Fibroblast of villous mesenchyme (primary cell): ENCODE data around the gene NUFIP2. TPM values are rescaled to one million over a fixed set of nuclear protein-coding genes. Genes with fewer than 3 reads are reported as not detected.

ENCODE experiments used
- DNase-seq: peaks from one replicate; pipeline ENCODE4 v3.0.0-alpha.2; 2010; ENCODE audit warnings: low read depth
- H3K4me3 ChIP-seq: 2 replicates; pipeline ENCODE4 v1.5.1; 2011; ENCODE audit warnings: low read depth, mild to moderate bottlenecking, low read length
- total RNA-seq: library from RNA; depleted of rRNA; stranded (reverse); fragments of >200 nt; gene quantifications from 2 replicates; pipeline ENCODE4 v1.2.3, GENCODE V29; 2012
- TF ChIP-seq, protein P1 (sequence below): IDR thresholded peaks from 2 replicates; pipeline ENCODE4 v1.5.1; 2012; ENCODE audit warnings: low read depth, mild to moderate bottlenecking, low read length; ENCODE audit not compliant: insufficient read depth

NUFIP2 gene
- total RNA-seq, 1 donor = 67.4 TPM

- TF ChIP-seq, protein P1, sequence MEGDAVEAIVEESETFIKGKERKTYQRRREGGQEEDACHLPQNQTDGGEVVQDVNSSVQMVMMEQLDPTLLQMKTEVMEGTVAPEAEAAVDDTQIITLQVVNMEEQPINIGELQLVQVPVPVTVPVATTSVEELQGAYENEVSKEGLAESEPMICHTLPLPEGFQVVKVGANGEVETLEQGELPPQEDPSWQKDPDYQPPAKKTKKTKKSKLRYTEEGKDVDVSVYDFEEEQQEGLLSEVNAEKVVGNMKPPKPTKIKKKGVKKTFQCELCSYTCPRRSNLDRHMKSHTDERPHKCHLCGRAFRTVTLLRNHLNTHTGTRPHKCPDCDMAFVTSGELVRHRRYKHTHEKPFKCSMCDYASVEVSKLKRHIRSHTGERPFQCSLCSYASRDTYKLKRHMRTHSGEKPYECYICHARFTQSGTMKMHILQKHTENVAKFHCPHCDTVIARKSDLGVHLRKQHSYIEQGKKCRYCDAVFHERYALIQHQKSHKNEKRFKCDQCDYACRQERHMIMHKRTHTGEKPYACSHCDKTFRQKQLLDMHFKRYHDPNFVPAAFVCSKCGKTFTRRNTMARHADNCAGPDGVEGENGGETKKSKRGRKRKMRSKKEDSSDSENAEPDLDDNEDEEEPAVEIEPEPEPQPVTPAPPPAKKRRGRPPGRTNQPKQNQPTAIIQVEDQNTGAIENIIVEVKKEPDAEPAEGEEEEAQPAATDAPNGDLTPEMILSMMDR = no peak
- no peak overlapping the region for H3K4me3 ChIP-seq
- DNase-seq = no peak
Measured at GRCh38 chr17:29255926-29256522, 37.9 kb downstream of the NUFIP2 start.

- DNase-seq = no peak
- TF ChIP-seq, protein P1 = no peak
- no peak overlapping the region for H3K4me3 ChIP-seq
Measured at GRCh38 chr17:29253037-29253436, 40.9 kb downstream of the NUFIP2 start.

DNA sequence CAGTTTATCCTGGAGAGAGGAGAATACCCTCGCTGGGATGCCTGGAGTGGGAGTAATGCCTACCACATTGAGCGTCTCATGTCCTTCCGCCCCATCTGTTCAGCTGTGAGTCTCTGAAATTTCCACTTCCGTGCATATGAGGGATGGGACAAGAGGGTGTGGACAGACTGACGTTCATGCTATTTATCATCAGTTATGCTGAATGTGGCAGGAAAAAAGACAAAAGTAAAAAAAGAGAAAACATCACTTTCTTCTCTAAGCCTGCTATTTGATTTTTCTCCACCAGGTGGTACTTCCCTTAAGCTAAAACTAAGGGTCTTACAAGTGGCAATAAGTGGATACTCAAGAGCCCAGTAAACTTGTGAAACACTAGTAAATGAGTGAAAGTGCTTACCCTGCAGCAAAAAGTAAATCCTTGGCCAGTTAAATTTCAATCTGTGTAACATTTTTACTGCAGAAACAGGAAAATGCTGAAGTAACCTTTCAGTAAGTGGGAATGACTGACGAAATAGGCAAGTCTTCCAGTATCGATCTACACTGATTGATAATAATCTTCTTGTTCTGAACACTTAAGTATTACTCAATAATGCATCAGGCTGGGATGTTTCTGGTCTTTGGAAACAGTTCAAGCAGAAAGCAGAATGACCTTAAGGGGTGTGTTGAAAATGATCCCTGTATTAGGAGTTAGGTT lies 41.7 kb downstream of the NUFIP2 start:
- peak; percentile 76 for DNase-seq
- no peak overlapping the region for H3K4me3 ChIP-seq
- TF ChIP-seq, protein P1 = peak; percentile 59

DNA sequence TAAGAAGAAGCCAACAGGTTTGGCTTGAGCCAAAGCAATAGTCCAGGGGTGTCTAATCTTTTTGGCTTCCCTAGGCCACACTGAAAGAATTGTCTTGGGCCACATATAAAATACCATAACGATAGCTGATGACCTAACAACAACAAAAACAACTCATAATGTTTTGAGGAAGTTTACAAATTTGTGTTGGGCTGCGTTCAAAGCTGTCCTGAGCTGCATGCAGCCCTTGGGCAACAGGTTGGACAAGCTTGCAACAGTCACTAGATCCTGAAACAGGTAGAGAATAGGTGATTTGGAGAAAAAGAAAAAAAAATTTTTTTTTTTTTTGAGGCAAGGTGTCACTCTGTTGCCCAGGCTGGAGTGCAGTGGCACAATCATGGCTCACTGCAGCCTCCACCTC lies 42.8 kb downstream of the NUFIP2 start:
- TF ChIP-seq, protein P1 = no peak
- no peak for DNase-seq
- H3K4me3 ChIP-seq = no peak overlapping the region

DNA sequence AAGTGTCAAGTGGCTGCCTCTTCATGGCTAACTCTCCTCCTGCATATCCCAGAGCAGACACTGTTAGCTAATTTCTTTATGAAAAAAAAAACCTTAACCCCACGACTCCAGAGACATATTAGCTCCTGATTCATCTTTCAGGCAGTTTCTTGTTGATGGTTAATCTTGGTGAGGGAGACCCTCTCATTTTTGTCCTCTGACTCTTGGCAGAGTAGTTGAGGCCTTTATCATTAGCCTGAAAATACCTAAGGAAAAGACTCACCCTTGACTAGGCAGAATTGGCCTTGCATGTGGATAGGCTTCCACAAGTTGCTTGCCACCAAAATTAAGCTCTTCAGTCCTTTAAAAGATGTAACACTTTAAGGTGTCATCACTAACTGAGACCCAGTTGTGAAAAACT lies 43.3 kb downstream of the NUFIP2 start:
- TF ChIP-seq, protein P1 = no peak
- H3K4me3 ChIP-seq = no peak overlapping the region
- DNase-seq = no peak

- no peak overlapping the region for H3K4me3 ChIP-seq
- DNase-seq = no peak
- TF ChIP-seq, protein P1 = no peak
Measured at GRCh38 chr17:29248845-29249244, 45.1 kb downstream of the NUFIP2 start.

DNA sequence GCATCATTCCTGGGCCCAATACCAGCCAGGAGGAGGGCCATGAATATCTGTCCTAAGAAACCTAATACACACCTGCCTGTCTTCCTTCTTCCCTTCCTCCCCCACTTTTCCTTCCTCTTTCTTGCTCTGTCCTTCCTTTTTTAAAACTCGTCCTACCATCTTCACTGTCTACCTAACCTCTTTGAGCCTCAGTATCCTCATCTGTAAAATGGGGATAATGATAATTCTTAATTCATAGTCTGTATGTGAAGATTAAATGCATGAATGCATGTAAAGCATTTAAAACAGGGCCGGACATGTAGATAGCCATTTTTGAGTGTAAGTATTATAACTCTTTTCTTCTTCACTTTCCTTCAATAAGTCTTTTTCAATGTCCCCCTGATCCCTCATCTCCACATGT lies 46.7 kb downstream of the NUFIP2 start:
- TF ChIP-seq, protein P1 = no peak
- DNase-seq = no peak
- no peak overlapping the region for H3K4me3 ChIP-seq
